Measurements from ENCODE around the gene ZC3H18.

- TF ChIP-seq CTCF (conservative IDR thresholded peaks at IDR 0.05; ENCODE audit: low read depth in 2 of 2) = no peak
- TF ChIP-seq EZH2 (IDR thresholded peaks at IDR 0.05; ENCODE audit: low read depth, unreplicated experiment) = no peak
- no peak for TF ChIP-seq NANOG (IDR thresholded peaks at IDR 0.05; ENCODE audit: borderline replicate concordance)
- TF ChIP-seq POLR2AphosphoS5 (IDR thresholded peaks at IDR 0.05; ENCODE audit: low read depth) = no peak
- TF ChIP-seq STAT1 (IDR thresholded peaks at IDR 0.05; ENCODE audit: unreplicated experiment) = no peak
- TF ChIP-seq EZH2phosphoT487 (IDR thresholded peaks at IDR 0.05; ENCODE audit: unreplicated experiment) = no peak
- TF ChIP-seq CREB1 (CRISPR knock-in tag; IDR thresholded peaks at IDR 0.05; ENCODE audit: low read depth) = no peak
- no peak for TF ChIP-seq REST (IDR thresholded peaks at IDR 0.05; ENCODE audit: unreplicated experiment)
Measured at GRCh38 chr16:88613911-88614817, 44.0 kb downstream of the ZC3H18 start.
